H54 (cell line): ENCODE measurements around the gene EFHD2.

Experiments used
- DNase-seq: peaks from one replicate; pipeline ENCODE4 v3.0.0; 2011; ENCODE audit warnings: low spot score, mixed read lengths; ENCODE audit not compliant: insufficient read length
- FAIRE-seq: peaks from 3 replicates; lab custom pipeline; 2011; peaks lifted over from hg19 to GRCh38; lab: Jason Lieb, UNC
- POLR2A ChIP-seq: IDR thresholded peaks from 2 replicates; pipeline ENCODE4 v1.6.1; 2011; ENCODE audit warnings: low read depth, mild to moderate bottlenecking, low read length

The EFHD2 gene

DNA sequence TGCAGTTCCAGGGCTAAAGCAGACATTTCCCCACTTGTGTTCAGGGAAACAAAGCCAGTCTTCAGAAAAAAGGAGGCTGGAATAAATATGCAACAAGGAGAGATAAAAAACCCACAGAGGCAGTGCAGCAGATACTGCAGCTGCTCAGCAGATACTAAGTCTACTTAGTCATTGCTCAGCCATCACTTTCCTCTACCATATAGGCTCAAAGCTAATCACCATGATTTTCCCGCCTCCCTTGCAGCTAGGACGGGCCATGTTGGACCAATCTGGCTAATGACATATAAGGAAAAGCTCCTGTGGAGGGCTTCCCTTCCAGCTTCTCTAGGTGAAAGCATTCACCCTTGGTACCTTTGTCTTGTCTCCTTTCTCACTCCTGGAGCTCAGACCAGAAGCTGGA lies 10.0 kb upstream of the EFHD2 start:
- no peak for FAIRE-seq
- no peak for DNase-seq
- no peak for TF ChIP-seq POLR2A

GRCh38 chr1:15400627-15401026 lies 9.1 kb upstream of the EFHD2 start:
- no peak for DNase-seq
- no peak for TF ChIP-seq POLR2A
- FAIRE-seq: no peak

DNA sequence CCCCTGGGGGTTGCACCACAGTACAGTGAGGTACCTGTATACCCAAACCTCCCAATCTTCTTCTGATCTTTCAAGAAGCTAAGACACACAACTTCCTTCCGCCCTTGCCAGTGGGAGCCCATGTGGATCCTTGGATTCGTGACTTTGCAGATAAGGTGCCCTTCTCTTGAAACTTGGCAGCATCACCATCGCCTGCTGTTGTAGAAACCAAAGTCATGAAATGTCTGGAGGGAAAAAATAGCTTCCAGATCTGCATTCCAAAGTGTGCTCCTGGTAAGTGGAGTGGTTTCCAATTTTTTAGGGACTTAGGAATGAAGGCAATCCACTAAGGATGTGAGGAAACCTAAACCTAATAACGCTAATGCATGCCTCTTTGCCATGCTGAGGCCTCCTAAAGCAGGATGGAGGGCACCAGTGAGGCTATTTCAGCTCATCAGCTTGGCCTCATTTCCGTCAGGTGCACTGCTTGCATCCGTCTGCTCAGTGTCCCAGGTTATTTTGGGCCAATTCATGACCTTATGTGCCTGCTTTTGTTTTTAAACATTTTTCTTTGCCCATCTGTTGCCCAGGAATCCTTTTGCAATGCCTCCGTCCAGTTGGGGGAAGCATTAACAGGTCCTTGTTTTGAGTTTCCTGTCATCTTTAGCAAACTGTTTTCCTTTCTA lies 8.2 kb upstream of the EFHD2 start:
- DNase-seq (no peak), FAIRE-seq (no peak)
- no peak for TF ChIP-seq POLR2A

DNA sequence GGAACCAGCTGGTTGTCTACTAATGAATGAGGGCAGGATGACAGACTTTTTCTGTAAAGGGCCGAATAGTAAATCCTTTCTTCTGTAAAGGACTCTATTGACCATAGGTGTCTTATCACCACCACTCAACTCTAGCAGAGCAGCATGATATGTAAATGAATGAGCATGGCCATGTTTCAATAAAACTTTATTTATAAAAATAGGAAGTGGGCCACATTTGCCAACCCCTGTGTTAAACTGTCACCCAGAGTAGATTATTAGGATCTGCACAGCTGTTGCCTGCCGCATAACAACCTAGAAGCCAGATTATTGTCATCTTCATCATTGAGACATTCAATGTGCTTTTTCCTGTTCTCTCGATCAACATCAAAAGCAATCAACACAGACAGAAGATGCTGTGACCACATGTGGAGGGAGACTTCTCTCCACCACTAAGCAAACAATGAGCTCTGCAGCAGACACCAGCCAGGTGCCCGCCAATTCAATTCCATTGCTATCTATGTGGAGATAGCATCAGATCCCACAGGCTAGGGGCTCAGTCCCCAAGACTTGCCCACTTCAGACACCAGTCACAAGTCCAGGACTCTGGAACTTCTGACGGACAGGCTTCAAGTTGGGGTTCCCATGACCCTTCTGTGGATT lies 6.8 kb upstream of the EFHD2 start:
- FAIRE-seq (no peak), DNase-seq (no peak)
- no peak for TF ChIP-seq POLR2A

- FAIRE-seq (no peak), DNase-seq (no peak)
- no peak for TF ChIP-seq POLR2A
Observed at GRCh38 chr1:15403962-15404580, 5.6 kb upstream of the EFHD2 start.

GRCh38 chr1:15405106-15405850 lies 4.4 kb upstream of the EFHD2 start:
- FAIRE-seq (no peak), DNase-seq (no peak)
- TF ChIP-seq POLR2A: no peak

DNA sequence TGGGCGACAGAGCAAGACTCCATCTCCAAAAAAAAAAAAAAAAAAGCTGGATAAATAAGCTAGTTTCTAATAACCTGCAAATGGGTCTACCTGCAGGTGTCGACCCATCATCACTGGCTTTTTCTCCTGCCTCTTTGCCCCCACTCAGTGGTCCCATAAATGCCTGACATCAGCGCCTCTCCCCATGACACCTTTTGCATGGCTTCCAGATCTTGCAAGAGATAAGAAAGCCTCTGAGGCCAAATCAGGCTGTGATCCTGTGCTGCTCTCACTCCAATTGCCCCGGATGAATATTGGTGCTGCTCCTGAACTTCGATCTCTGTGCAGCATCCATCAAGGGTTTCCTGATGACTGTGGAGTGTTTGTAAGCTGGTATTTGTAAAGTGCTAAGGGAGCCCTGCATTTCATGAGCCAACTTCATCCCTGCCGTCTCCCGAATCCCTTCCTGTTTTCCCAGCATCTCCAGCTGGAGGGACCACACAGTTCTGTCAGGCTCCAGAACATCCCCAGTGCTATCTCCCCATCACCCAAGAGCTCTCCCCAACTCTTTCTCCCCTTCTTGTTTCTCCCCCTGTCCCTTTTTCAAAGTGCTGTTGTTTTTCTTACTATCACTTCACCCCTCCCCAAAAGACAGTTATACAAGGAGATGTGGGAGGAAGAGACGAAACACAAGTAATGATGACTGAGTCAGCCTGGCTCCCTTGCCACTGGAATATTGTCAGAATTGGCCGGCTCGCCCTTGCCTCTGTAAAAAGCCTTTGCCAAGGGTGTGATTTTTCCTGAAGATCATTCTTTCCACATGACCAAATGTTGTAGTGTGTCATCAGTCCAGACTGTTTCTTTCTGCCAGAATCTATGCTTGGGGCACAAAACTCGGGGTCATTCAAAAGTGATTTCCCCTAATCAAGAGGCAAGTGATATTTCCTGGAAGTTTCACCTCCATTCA lies 2.8 kb upstream of the EFHD2 start:
- FAIRE-seq: peak; percentile 33

GRCh38 chr1:15407580-15407979 lies 2.1 kb upstream of the EFHD2 start:
- DNase-seq: no peak
- no peak for FAIRE-seq
- no peak for TF ChIP-seq POLR2A

More for the DNA sequence above, 2.8 kb upstream of the EFHD2 start:
- DNase-seq: peak; percentile 33
- TF ChIP-seq POLR2A: no peak

- DNase-seq: no peak
- FAIRE-seq: no peak
- TF ChIP-seq POLR2A: no peak
Observed at GRCh38 chr1:15408890-15409387, 749 bp upstream of the EFHD2 start.

DNA sequence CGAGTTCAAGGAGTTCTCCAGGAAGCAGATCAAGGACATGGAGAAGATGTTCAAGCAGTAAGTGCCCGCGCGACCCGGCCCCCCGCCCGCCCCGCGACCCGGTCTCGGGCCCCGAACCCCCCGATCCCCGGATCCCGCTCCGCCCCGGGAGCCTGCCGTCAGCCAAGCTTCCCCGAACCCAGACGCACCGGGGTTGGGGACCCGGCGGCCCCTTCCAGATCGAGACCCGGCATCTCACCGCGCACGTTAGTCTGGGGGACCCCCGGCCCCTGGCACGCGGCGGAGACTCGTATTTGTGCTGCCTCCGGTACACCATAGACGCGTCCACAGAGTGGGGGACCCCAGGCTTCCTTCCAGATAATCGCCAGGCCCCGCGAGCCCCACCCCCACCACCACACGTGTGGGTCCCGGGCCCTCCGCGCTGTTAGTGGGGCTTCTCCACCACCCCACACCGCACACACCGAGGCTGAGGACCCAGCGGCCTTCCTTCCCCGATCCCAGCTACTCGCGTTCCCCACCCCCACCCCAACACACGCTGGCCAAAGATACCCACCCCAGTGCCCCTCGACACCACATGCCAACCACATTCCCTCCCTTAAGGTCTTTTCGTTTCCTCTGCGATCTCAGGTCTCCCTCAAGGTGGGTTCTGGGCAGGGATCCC lies 665 bp downstream of the EFHD2 start:
- no peak for FAIRE-seq

DNA sequence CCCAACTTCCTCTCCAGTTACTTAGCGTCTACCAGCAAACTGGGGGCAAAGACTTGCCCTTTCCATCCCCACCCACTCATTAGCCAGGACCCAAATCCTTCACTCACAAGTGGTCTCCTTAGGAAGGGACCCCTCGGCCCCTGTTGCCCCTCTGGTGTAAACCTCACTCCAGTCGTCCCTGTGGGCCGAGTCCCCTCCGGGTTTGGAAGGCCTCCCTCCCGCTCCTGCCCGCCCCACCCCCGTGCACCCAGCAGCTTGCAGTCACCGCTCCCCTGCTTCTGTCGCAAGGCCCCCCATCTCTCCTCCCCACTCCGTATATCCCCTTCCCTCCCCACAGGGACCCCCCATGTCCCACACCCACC lies 1.2 kb downstream of the EFHD2 start:
- DNase-seq: no peak
- TF ChIP-seq POLR2A: no peak
- no peak for FAIRE-seq

More for the DNA sequence above, 665 bp downstream of the EFHD2 start:
- TF ChIP-seq POLR2A: no peak
- no peak for DNase-seq

- FAIRE-seq (no peak), DNase-seq (no peak)
- TF ChIP-seq POLR2A: no peak
Observed at GRCh38 chr1:15411593-15412137, 2.0 kb downstream of the EFHD2 start.

GRCh38 chr1:15412175-15412800 lies 2.6 kb downstream of the EFHD2 start:
- no peak for DNase-seq
- TF ChIP-seq POLR2A: no peak
- FAIRE-seq: no peak
